ENCODE measurements around the gene GSTM4. TPM values are rescaled to one million over a fixed set of nuclear protein-coding genes. Genes with fewer than 3 reads are reported as not detected.
A peak's percentile ranks its signal among the peaks of the same experiment; 100 is the strongest.

GSTM4 gene
- polyA plus RNA-seq, 1 donor from 2014 or later = 22.3 TPM

DNA sequence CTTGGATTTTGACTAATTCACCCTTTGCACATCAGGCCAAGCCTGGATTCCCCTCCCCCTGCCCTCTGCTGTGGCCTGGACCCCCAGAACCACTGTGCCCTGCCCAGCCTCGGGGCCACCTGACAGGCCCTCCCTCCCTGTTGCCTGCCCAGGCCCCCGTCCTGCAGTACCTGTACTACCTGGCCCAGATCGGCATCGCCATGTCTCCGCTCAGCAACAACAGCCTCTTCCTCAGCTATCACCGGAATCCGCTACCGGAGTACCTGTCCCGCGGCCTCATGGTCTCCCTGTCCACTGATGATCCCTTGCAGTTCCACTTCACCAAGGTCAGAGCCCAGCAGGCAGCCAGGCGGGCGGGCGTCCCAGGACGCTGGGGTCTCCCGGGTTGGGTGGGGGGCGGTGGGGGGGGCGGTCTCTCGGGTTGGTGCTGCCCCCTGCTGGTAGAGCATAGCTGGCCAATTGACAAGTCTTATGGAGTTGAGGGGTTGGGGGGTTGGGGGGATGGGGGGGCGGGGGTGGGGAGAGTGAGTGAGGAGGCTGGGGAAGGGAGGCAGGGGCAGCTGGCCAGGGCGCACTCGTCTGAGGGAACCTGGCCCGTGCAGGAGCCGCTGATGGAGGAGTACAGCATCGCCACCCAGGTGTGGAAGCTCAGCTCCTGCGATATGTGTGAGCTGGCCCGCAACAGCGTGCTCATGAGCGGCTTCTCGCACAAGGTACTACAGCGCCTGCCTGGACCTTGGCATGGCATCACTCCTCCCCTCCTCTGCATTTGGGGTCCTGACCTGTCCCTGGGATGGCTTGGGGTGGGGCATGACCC, 25.6 kb upstream of the GSTM4 start:
- Mint-ChIP-seq H3K4me3 (no peak overlapping the region), H3K27me3 (no peaks in the 10 kb centered on the region), H3K9me3 (no peaks in the 10 kb centered on the region), H3K4me1 (peaks cover 5 to 11% (median 7%) of the 10 kb centered on the region in 3 donors), H3K27ac (no peak overlapping the region), H3K36me3 (peaks cover 7% of the 10 kb centered on the region)

DNA sequence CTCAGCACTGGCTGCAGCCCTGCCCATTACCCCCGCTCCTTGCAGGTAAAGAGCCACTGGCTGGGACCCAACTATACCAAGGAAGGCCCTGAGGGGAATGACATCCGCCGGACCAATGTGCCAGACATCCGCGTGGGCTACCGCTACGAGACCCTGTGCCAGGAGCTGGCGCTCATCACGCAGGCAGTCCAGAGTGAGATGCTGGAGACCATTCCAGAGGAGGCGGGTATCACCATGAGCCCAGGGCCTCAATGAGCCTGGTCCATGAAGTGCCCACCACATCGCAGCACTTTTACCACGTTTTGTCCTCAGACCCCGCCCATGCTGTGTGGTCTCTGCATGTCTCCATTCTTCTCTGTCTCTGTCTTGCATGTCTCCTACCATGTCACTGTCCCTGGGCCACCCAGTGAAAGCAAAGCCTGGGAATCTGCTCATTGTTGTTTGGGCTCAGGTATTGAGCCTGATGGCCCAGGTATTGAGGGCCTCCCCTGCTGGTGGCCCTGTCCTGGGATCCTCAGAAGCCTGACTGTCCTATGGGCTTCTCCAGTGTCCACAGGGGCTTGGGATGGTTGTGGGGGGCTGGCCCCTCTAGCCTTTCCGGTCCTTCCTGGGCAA, 24.9 kb upstream of the GSTM4 start:
- no peak overlapping the region for H3K4me3 Mint-ChIP-seq
- peaks cover 3% of the 10 kb centered on the region for H3K36me3 Mint-ChIP-seq
- peak overlapping the region in 1 of 3 donors; percentile 7 for H3K27ac Mint-ChIP-seq
- H3K9me3 Mint-ChIP-seq = no peaks in the 10 kb centered on the region
- no peaks in the 10 kb centered on the region for H3K27me3 Mint-ChIP-seq
- peaks cover 5 to 13% (median 8%) of the 10 kb centered on the region in 3 donors for H3K4me1 Mint-ChIP-seq

DNA sequence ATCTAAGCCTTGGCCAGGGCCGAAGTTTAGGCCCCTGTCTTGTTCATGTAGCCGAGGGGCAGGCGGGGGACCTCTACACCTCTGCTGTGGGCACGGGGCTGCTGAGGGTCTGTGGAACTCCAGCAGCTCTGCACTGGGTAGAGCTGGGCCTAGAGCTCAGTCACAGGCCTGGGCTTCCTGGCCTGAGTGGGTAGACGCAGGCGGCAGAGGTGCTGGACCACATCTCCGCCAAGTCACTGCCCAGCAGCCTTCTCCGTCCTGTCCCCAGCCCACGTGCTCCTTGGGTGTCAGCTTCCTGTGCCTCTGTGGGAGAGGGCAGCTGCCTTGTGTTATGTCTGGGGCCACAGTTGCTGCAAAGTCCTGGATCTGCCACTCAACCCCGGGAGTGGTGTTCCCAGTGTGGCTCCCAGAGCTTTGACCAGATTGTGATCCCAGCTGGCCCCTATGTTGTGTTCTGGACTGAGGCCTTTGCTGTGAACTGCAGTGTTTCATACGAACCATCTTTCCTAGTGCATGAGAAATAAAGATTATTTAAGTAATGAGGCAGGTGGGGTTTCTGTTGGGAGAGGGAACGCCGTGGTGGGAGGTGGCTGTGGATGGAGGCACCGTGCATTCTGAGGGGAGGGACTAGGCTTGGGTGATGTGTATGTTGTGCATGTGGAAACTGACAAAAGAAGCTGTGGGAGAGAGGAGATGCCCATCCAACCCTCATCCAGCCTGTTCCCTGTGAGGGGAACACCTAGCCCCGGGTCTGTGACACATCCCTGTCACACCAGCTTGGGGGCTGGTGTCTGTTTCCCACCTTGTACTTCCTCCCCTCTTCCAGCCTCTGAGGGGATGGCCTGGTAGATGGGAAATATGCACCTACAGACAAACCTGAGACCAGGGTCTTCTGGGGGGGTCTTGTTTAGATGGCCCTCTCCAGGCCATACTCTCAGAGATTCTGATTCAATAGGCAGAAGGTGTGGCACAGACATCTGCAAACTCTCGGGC, 24.1 kb upstream of the GSTM4 start:
- no peak overlapping the region for H3K4me3 Mint-ChIP-seq
- peaks cover 5 to 13% (median 8%) of the 10 kb centered on the region in 3 donors for H3K4me1 Mint-ChIP-seq
- H3K36me3 Mint-ChIP-seq = peaks cover 3% of the 10 kb centered on the region
- H3K27ac Mint-ChIP-seq = peak overlapping the region in 2 of 3 donors; percentile 7 to 57
- H3K9me3 Mint-ChIP-seq = no peaks in the 10 kb centered on the region
- no peaks in the 10 kb centered on the region for H3K27me3 Mint-ChIP-seq

DNA sequence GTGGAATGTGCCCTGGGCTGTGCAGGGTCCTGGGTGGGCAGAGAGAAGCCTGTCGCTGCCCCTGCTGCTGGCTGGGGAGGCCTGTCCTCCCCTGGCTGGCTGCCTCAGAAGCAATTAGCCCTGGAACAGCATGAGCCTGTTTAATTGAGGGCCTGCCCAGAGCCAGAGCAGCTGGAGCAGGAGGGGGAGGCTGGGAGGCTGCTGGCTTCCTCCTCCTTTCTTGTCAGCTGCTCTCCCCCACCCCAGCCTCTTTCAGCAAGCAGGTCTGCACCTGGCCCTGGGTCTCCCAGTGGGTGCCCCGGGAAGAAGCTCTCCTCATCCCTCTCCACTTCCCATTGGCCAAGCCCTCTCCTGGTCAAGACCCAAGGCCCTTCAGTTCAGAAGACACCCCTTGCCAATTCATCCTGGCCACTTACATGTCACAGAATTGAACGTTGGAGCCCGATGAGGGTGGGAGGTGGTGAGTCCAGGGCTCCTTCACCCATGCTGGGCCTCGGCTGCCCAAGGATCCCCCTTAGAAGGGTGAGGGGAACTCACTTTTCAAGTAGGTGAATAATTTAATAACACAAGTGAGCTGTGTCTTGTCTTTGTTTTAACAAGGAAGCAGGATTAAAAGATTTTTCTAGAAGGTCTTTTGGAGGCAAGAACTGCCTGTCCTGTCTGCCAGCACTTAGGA, 23.1 kb upstream of the GSTM4 start:
- Mint-ChIP-seq H3K9me3 (no peaks in the 10 kb centered on the region), H3K27me3 (no peaks in the 10 kb centered on the region), H3K4me3 (no peak overlapping the region), H3K27ac (peak overlapping the region in 1 of 3 donors; percentile 35), H3K4me1 (peaks cover 5 to 13% (median 8%) of the 10 kb centered on the region in 3 donors), H3K36me3 (no peaks in the 10 kb centered on the region)

DNA sequence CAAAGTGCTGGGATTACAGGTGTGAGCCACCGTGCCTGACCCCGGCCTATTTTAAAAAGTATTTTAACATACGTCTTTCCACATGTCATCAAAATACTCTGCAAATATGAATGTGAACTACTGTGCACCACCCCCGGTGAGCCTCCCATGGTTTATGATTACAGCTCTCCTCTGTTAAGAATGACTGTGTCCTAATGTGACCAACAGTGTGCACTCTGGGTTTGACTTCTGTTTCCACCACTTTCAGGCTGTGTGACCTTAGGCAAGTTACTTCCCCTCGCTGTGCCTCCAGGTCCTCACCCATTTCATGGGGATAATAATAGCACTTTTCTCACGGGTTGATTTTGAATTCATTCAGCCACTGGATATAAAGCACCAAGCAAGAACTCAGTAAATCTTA, 21.6 kb upstream of the GSTM4 start:
- H3K36me3 Mint-ChIP-seq = no peaks in the 10 kb centered on the region
- H3K4me1 Mint-ChIP-seq = peaks cover 5 to 13% (median 8%) of the 10 kb centered on the region in 3 donors
- H3K9me3 Mint-ChIP-seq = no peaks in the 10 kb centered on the region
- peak overlapping the region in 1 of 4 donors; percentile 76 for H3K4me3 Mint-ChIP-seq
- H3K27ac Mint-ChIP-seq = peak overlapping the region in 1 of 3 donors; percentile 19
- no peaks in the 10 kb centered on the region for H3K27me3 Mint-ChIP-seq

DNA sequence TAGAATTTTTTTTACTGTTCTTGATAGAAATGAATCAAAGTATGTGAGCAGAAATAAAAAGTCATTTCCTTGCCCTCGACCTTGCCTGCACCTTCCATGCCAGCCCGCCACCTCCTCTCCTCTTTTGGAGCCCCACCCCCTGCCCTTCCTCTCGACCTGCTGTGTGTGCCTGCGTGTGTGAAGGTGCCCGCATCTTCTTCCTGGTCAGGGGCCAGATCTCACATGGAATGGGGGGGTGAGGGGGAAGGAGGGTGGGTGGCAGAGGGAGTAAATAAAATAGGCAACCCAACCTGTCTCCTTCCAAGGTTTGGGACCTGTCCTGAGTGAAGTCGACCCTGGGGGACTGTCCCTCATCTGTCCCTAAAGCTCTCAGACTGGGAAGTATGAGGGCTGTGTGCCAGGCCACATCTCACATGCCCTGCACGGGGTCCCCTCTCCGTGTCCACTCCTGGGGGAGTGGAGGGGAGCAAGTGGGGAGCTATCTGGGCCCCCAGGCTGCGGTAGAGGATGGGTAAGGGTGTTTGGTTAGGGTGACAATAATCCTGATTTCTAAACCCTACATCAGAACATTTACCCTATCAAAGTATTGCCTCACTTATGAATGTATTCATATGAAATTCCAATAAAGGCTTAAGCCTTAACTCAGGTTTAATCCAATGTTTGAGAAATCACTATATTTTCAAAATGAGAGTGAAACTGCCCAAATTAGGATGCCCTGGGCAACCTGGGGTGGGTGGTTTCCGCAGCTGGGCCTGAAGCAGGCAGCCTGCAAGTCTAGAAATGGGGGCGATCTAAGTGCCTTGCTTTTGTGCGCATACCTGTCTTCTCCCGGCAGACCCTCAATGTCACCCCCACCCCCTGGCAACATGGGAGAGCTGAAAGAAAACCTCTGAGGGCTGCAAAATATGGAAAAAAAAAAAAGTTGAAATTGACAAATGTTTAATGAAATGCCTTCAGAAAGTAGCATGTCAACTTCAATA, 20.8 kb upstream of the GSTM4 start:
- no peaks in the 10 kb centered on the region for H3K36me3 Mint-ChIP-seq
- peaks cover 5 to 12% (median 10%) of the 10 kb centered on the region in 3 donors for H3K4me1 Mint-ChIP-seq
- H3K4me3 Mint-ChIP-seq = peak overlapping the region in 3 of 4 donors; percentile 23 to 76 (median 34)
- H3K27ac Mint-ChIP-seq = peak overlapping the region in 1 of 3 donors; percentile 19
- no peaks in the 10 kb centered on the region for H3K9me3 Mint-ChIP-seq
- no peaks in the 10 kb centered on the region for H3K27me3 Mint-ChIP-seq

DNA sequence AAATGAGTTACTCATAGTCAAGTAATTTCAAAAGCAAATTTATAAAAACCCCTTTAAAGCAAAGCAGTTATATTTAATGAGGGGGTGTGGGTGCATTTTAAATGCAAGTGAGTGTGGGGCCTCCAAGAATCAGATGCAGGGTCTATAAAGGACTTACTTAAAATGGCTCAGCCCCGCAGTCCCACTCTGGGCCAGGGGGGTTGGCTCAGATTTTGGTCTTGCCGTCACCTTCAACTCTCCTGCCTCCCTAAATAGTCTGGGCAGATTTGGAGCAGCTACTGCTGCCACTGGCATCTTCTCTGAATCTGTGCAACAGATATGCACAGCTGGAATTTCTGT, 20.1 kb upstream of the GSTM4 start:
- Mint-ChIP-seq H3K4me3 (no peak overlapping the region), H3K9me3 (no peaks in the 10 kb centered on the region), H3K36me3 (no peaks in the 10 kb centered on the region), H3K27me3 (no peaks in the 10 kb centered on the region), H3K4me1 (peaks cover 5 to 14% (median 11%) of the 10 kb centered on the region in 3 donors), H3K27ac (no peak overlapping the region)

DNA sequence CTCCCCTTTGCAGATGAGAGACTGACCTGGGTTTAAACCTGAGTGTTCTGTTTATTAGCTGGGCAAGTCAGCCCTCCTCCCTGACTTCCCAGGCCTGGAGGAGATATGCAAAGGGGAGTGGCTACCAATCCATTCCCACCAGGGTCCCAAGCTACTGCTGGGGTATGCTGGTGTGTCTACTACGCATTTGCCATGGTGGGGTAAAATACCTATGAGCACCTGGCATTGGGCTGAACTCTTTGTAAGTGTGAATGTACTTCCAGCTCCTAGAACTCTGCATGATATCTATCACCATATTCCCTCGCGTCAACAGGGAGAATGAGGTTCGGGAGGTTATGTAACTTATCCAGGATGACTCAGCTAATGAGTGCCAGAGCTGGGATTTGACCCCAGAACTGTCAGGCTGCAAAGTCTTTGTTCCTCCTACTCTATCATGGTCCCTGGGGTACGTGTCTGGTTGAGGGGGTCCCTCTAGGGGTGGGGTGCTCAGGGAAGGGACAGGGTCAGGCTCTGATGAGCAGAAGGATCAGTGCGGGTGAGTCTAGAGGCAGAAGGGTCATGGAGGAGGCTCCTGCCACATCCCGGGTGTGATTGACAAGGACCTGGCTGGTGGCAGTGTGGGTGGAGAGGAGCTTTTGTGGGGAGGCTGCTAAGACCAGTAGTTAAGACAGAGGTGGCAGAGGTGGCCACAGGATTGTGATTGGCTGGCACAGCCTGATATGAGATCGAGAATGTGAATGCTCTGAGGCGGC, 19.5 kb upstream of the GSTM4 start:
- no peaks in the 10 kb centered on the region for H3K27me3 Mint-ChIP-seq
- no peak overlapping the region for H3K27ac Mint-ChIP-seq

DNA sequence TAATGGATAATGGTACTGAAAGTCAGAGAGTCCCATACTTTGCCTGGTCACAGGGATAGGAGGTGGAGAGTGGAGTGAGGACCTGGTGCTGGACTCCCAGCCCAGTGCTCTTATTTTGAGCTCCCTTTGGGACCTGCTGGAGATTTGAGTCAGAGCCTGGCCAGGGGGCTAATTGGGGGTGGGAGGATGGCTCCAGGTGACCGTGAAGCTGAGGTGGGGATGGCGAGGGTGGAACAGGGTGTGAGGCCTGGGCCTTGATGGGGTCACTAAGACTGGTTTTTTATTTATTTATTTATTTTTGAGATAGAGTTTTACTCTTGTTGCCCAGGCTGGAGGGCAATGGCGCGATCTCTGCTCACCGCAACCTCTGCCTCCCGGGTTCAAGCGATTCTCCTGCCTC, 18.5 kb upstream of the GSTM4 start:
- Mint-ChIP-seq H3K27ac (no peak overlapping the region), H3K4me3 (no peak overlapping the region), H3K27me3 (no peaks in the 10 kb centered on the region), H3K4me1 (peaks cover 5 to 12% (median 11%) of the 10 kb centered on the region in 3 donors), H3K9me3 (no peaks in the 10 kb centered on the region), H3K36me3 (no peaks in the 10 kb centered on the region)

More for the DNA sequence above, 19.5 kb upstream of the GSTM4 start:
- Mint-ChIP-seq H3K4me3 (no peak overlapping the region), H3K9me3 (no peaks in the 10 kb centered on the region), H3K4me1 (peaks cover 5 to 14% (median 11%) of the 10 kb centered on the region in 3 donors), H3K36me3 (no peaks in the 10 kb centered on the region)

DNA sequence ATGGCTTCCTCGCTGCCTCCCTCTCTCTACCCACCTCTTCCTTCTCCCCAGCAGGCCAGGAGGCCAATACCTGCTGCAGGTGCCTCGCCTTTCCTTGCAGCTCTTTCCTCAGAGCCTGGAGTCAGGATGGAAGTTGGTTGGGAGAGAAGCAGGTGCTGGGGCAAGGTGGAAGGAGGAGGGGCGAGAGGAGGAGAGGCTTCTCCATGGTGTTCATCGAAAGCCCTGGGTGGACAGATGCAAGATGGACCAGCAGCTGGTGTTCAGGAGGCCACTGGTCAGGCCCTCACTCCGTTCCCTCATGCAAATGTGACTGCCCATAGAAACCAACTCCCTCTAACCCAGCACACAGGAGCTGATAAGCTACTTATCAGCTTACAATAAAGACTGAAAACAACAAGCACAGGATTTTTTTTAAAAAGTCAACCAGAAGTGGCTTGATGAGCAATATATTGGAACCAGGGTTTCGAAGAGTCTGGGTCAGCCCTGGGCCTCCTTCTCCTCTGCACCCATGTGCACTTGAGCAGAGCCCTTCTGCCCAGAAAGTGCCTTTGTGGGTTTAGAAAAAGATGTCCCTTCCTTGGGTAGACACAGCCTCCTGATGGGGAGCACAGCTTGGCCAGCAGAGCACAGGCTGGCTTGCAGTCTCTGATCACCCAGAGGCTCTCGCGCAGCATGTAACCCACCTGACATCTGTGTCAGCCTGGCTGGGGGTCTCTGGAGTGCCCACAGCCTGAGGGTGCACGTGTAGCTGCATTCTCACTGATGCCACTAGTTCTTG, 16.6 kb upstream of the GSTM4 start:
- H3K27me3 Mint-ChIP-seq = no peaks in the 10 kb centered on the region
- no peaks in the 10 kb centered on the region for H3K36me3 Mint-ChIP-seq
- H3K9me3 Mint-ChIP-seq = no peaks in the 10 kb centered on the region
- no peak overlapping the region for H3K4me3 Mint-ChIP-seq
- peaks cover 13 to 16% (median 14%) of the 10 kb centered on the region in 3 donors for H3K4me1 Mint-ChIP-seq
- no peak overlapping the region for H3K27ac Mint-ChIP-seq

DNA sequence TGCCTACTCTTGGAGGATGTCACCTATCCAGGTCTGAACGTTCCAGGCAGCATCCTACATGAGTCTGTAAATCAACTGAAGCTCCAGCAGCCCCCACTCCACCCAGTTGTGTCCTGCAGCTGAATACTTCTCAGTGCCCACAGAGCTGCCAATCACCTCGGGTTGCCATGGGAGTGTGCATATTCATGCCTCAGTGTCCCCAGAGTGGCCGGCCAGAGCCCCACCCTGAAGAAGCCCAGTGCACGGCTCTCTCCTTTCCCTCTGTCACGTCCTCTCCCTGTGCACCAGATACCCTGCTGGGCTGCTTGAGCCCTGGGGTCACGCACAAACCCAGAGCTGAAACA, 16.1 kb upstream of the GSTM4 start:
- no peaks in the 10 kb centered on the region for H3K36me3 Mint-ChIP-seq
- no peak overlapping the region for H3K27ac Mint-ChIP-seq
- H3K4me3 Mint-ChIP-seq = no peak overlapping the region
- peaks cover 8 to 11% (median 10%) of the 10 kb centered on the region in 3 donors for H3K4me1 Mint-ChIP-seq
- H3K27me3 Mint-ChIP-seq = no peaks in the 10 kb centered on the region
- H3K9me3 Mint-ChIP-seq = no peaks in the 10 kb centered on the region

DNA sequence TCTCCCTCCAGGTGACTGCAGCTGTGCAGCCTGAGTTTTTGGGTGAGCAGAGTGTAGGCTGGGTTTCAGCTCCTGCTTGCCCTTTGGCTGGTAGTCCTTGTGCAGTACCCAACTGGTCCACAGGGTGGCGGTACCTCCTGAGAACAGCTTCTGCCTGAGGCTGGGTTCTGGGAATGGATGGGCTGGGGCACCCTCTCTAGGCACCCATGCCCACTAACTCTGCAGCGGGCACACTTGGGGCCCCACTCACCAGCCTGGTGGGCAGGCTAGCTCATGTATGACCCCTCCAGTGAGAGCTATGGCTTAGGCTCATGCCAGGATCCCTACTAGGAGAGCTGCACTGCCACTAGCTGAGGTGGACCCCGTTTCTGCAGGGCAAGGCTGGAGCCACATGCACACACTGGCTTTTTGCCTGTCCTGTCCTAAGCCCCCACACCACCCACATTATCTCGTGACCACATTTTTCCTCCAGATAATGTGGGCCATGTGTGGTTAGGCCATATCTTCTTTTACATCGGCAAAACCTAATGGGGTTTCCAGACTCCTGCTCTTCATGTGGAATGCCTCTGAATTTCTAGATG, 15.5 kb upstream of the GSTM4 start:
- H3K4me3 Mint-ChIP-seq = no peak overlapping the region
- H3K36me3 Mint-ChIP-seq = no peaks in the 10 kb centered on the region
- peaks cover 6 to 10% (median 8%) of the 10 kb centered on the region in 3 donors for H3K4me1 Mint-ChIP-seq
- H3K9me3 Mint-ChIP-seq = no peaks in the 10 kb centered on the region
- H3K27me3 Mint-ChIP-seq = no peaks in the 10 kb centered on the region
- no peak overlapping the region for H3K27ac Mint-ChIP-seq

Data from IgD-negative memory B cell (primary cell).